Ovary (tissue), 9 donors: ENCODE results near the gene SPRR1A. TPM values are rescaled to one million over a fixed set of nuclear protein-coding genes. Genes with fewer than 3 reads are reported as not detected.

Source experiments
- DNase-seq, 5 donors: peaks; one replicate each; pipeline ENCODE4 v3.0.0-alpha.2; 2019 to 2020
- H3K27ac ChIP-seq, 2 donors: fragments of 200-600 bp; one replicate each; pipeline versions ENCODE4 v1.5.1 to v1.8.0; 2019 to 2022
- H3K27me3 ChIP-seq: fragments of 200-600 bp; one replicate; pipeline ENCODE4 v1.8.0; 2022
- H3K36me3 ChIP-seq: fragments of 200-600 bp; sonication (generic); one replicate; pipeline ENCODE4 v1.5.1; 2019
- H3K4me1 ChIP-seq: one replicate; pipeline ENCODE4 v1.8.1; 2013; ENCODE audit warnings: mild to moderate bottlenecking, moderate library complexity; ENCODE audit not compliant: insufficient read depth
- H3K4me3 ChIP-seq: fragments of 200-600 bp; sonication (generic); one replicate; pipeline ENCODE4 v1.5.1; 2017
- H3K9me3 ChIP-seq, 2 donors: fragments of 200-600 bp in 1 of 2; sonication (generic) in 1 of 2; one replicate each; pipeline versions ENCODE4 v1.5.1 to v1.8.1; 2013 to 2019; ENCODE audit warnings: mild to moderate bottlenecking in 1 of 2, moderate library complexity in 1 of 2
- CTCF ChIP-seq, 3 donors: fragments of 450-650 bp in 2 of 3; fragments of 200-600 bp in 1 of 3; IDR thresholded peaks; one replicate each; pipeline versions ENCODE4 v1.5.1 to v1.8.0; 2016 to 2022; ENCODE audit warnings: antibody characterized with exemption in 3 of 3, mild to moderate bottlenecking in 1 of 3
- EP300 ChIP-seq: sonication (generic); formaldehyde crosslinking; IDR thresholded peaks from one replicate; pipeline ENCODE4 v1.6.1; 2017; ENCODE audit warnings: antibody characterized with exemption
- POLR2A ChIP-seq: fragments of 450-650 bp; IDR thresholded peaks from one replicate; pipeline ENCODE4 v1.6.1; 2017; ENCODE audit warnings: antibody characterized with exemption, mild to moderate bottlenecking, moderate library complexity
- WGBS, 3 donors: extraction: QIAGEN DNeasy Blood & Tissue Kit in 1 of 3; methylation state at CpG; one replicate each; pipeline versions ENCODE4 v1.1.5 to v1.1.7; 2013 to 2017; 5-methylcytosine and 5-hydroxymethylcytosine counted together
- intact Hi-C, 4 donors: fragments of 100-400 bp; cut with DNase I; formaldehyde crosslinking; loops; one replicate each; pipeline versions ENCODE4 v1.11.0 to v1.15.1; 2022 to 2023
- polyA plus RNA-seq, 2 donors: library from polyadenylated mRNA; stranded (reverse); fragments of 200-250 nt in 1 of 2; fragments of 350-450 nt in 1 of 2; fragmentation: Illumina TruSeq in 1 of 2; extraction: RNeasy Lipid Tissue Mini Kit (QIAGEN cat#74804) in 1 of 2; gene quantifications; one replicate each; pipeline ENCODE4 v1.2.3, GENCODE V29; 2013 to 2014
- small RNA-seq: library from RNA; depleted of rRNA; stranded (forward); fragments of <200 nt; gene quantifications from one replicate; pipeline ENCODE3, GENCODE V24; 2016
- total RNA-seq, 7 donors: library from RNA; depleted of rRNA in 2 of 7; stranded (reverse); fragments of >200 nt in 2 of 7; fragmentation: NEBNext Ultra II Directional in 3 of 7; extraction: Animal tissue kit (Norgen Biotek cat#: 25700) in 3 of 7; gene quantifications; one replicate each; pipeline versions ENCODE4 v1.1.0 to v1.2.4, GENCODE V29; 2016 to 2023
- donor health status: DM: no; HTN: no; CAD: no; lungs with moderate emphysema.
- donor health status: DM: no; HTN: no; CAD: no.
- donor health status: Bipolar disorder and iron deficiency.
- donor health status: DM: yes; HTN: yes; CAD: no.
- donor health status: DM: no; HTN: no; CAD: no.
- donor health status: DM: yes; HTN: yes; CAD: no.

Gene SPRR1A
- total and polyA plus RNA-seq, 9 donors = not detected

- Histone ChIP-seq H3K4me1 (no peaks in the 10 kb centered on the region), H3K27me3 (no peaks in the 10 kb centered on the region), H3K4me3 (no peak overlapping the region), H3K36me3 (no peaks in the 10 kb centered on the region), H3K27ac (no peak overlapping the region), H3K9me3 (no peaks in the 10 kb centered on the region)
- intact Hi-C loops = no loop called here
- no peak for DNase-seq
- TF ChIP-seq POLR2A (no peak), EP300 (no peak), CTCF (IDR thresholded peaks at IDR 0.05) (no peak)
These were observed 48.2 kb downstream of the SPRR1A start for GRCh38 chr1:153032073-153032472.

GRCh38 chr1:153032677-153033308 is 48.9 kb downstream of the SPRR1A start:
- no peak overlapping the region for H3K27ac ChIP-seq
- H3K4me3 ChIP-seq = no peak overlapping the region
- no peaks in the 10 kb centered on the region for H3K27me3 ChIP-seq
- no peaks in the 10 kb centered on the region for H3K9me3 ChIP-seq
- H3K4me1 ChIP-seq = no peaks in the 10 kb centered on the region
- DNase-seq = no peak
- no peaks in the 10 kb centered on the region for H3K36me3 ChIP-seq
- TF ChIP-seq EP300 (no peak), CTCF (IDR thresholded peaks at IDR 0.05) (no peak), POLR2A (no peak)
- 56 to 70% (median 63%) methylated on average over 3 of the region's 3 CpGs for WGBS, 3 donors
- intact Hi-C loops = no loop called here

- DNase-seq = no peak
- intact Hi-C loops = no loop called here
- TF ChIP-seq CTCF (IDR thresholded peaks at IDR 0.05) = no peak
- TF ChIP-seq POLR2A = no peak
- no peak for TF ChIP-seq EP300
- 93 to 94% (median 94%) methylated on average over 1 of the region's 1 CpG for WGBS, 3 donors
- Histone ChIP-seq H3K27ac (no peak overlapping the region), H3K4me3 (no peak overlapping the region), H3K27me3 (no peaks in the 10 kb centered on the region), H3K4me1 (no peaks in the 10 kb centered on the region), H3K9me3 (no peaks in the 10 kb centered on the region), H3K36me3 (no peaks in the 10 kb centered on the region)
These were observed 51.3 kb downstream of the SPRR1A start for GRCh38 chr1:153035211-153035610.

Small RNA genes within 50 kb of the gene (small RNA-seq; reads per million reads assigned to genes)
- not detected for gene AL356867.1
- gene RF00322 = not detected
- gene SPRR1A = not detected

Other genes with a start within 250 kb of the SPRR1A start
- gene KPRP, start 226.1 kb upstream of the SPRR1A start, total RNA-seq = not detected
- gene KPRP, start 226.1 kb upstream of the SPRR1A start, polyA plus RNA-seq = not detected
- not detected for gene LCE1F, start 208.9 kb upstream of the SPRR1A start, total RNA-seq
- not detected for gene LCE1F, start 208.9 kb upstream of the SPRR1A start, polyA plus RNA-seq
- gene LCE1E, start 197.8 kb upstream of the SPRR1A start, total RNA-seq = not detected
- not detected for gene LCE1E, start 197.8 kb upstream of the SPRR1A start, polyA plus RNA-seq
- not detected for gene LCE1D, start 187.4 kb upstream of the SPRR1A start, total RNA-seq
- gene LCE1D, start 187.4 kb upstream of the SPRR1A start, polyA plus RNA-seq = not detected
- gene LCE1C, start 177.4 kb upstream of the SPRR1A start, total RNA-seq = not detected
- not detected for gene LCE1C, start 177.4 kb upstream of the SPRR1A start, polyA plus RNA-seq
- not detected for gene LCE1B, start 172.1 kb upstream of the SPRR1A start, total RNA-seq
- not detected for gene LCE1B, start 172.1 kb upstream of the SPRR1A start, polyA plus RNA-seq
- gene LCE1A, start 156.6 kb upstream of the SPRR1A start, total RNA-seq = not detected
- not detected for gene LCE1A, start 156.6 kb upstream of the SPRR1A start, polyA plus RNA-seq
- not detected for gene LCE6A, start 141.2 kb upstream of the SPRR1A start, total RNA-seq
- not detected for gene LCE6A, start 141.2 kb upstream of the SPRR1A start, polyA plus RNA-seq
- gene LCE7A, start 124.1 kb upstream of the SPRR1A start, total RNA-seq = not detected
- gene LCE7A, start 124.1 kb upstream of the SPRR1A start, polyA plus RNA-seq = not detected
- gene SMCP, start 105.8 kb upstream of the SPRR1A start, total RNA-seq = under 1 TPM in 1 of 7 donors, not detected in 6; 0.35 TPM
- under 1 TPM in 1 of 2 donors, not detected in 1; 0.18 TPM for gene SMCP, start 105.8 kb upstream of the SPRR1A start, polyA plus RNA-seq
- gene IVL, start 75.5 kb upstream of the SPRR1A start, total RNA-seq = not detected
- gene IVL, start 75.5 kb upstream of the SPRR1A start, polyA plus RNA-seq = not detected
- gene SPRR5, start 36.9 kb upstream of the SPRR1A start, total RNA-seq = not detected
- gene SPRR5, start 36.9 kb upstream of the SPRR1A start, polyA plus RNA-seq = not detected
- not detected for gene SPRR4, start 13.4 kb upstream of the SPRR1A start, total RNA-seq
- not detected for gene SPRR4, start 13.4 kb upstream of the SPRR1A start, polyA plus RNA-seq
- gene SPRR3, start 17.7 kb downstream of the SPRR1A start, total RNA-seq = under 1 TPM in 1 of 7 donors, not detected in 6; 0.85 TPM
- gene SPRR3, start 17.7 kb downstream of the SPRR1A start, polyA plus RNA-seq = not detected
- gene SPRR1B, start 47.1 kb downstream of the SPRR1A start, total RNA-seq = not detected
- not detected for gene SPRR1B, start 47.1 kb downstream of the SPRR1A start, polyA plus RNA-seq
- under 1 TPM in 2 of 7 donors, not detected in 5; 0.32 to 0.45 TPM for gene SPRR2D, start 57.0 kb downstream of the SPRR1A start, total RNA-seq
- gene SPRR2D, start 57.0 kb downstream of the SPRR1A start, polyA plus RNA-seq = 1 to 10 TPM in 1 of 2 donors, under 1 TPM in 1; 0.27 to 1.1 TPM
- gene SPRR2A, start 73.4 kb downstream of the SPRR1A start, total RNA-seq = under 1 TPM in 2 of 7 donors, not detected in 5; 0.55 to 0.59 TPM
- gene SPRR2A, start 73.4 kb downstream of the SPRR1A start, polyA plus RNA-seq = under 1 TPM; 0.21 to 0.52 TPM
- 1 to 10 TPM in 4 of 7 donors, not detected in 3; 1.1 to 3.8 (median 1.7) TPM for gene SPRR2B, start 87.5 kb downstream of the SPRR1A start, total RNA-seq
- gene SPRR2B, start 87.5 kb downstream of the SPRR1A start, polyA plus RNA-seq = 1 to 10 TPM; 3.2 to 4.9 TPM
- 1 to 10 TPM in 3 of 7 donors, under 1 TPM in 1, not detected in 3; 0.63 to 1.5 (median 1.2) TPM for gene SPRR2E, start 110.4 kb downstream of the SPRR1A start, total RNA-seq
- gene SPRR2E, start 110.4 kb downstream of the SPRR1A start, polyA plus RNA-seq = 1 to 10 TPM; 1.3 to 1.5 TPM
- 10 to 100 TPM; 12.7 to 93.3 (median 62.3) TPM for gene SPRR2F, start 129.4 kb downstream of the SPRR1A start, total RNA-seq
- gene SPRR2F, start 129.4 kb downstream of the SPRR1A start, polyA plus RNA-seq = 100 to 1,000 TPM in 1 of 2 donors, 10 to 100 TPM in 1; 54.7 to 109 TPM
- gene SPRR2G, start 166.8 kb downstream of the SPRR1A start, total RNA-seq = not detected
- gene SPRR2G, start 166.8 kb downstream of the SPRR1A start, polyA plus RNA-seq = not detected
- gene LELP1, start 219.3 kb downstream of the SPRR1A start, total RNA-seq = not detected
- not detected for gene LELP1, start 219.3 kb downstream of the SPRR1A start, polyA plus RNA-seq
- gene PRR9, start 233.5 kb downstream of the SPRR1A start, total RNA-seq = 1 to 10 TPM in 1 of 7 donors, not detected in 6; 1.3 TPM
- under 1 TPM in 1 of 2 donors, not detected in 1; 0.13 TPM for gene PRR9, start 233.5 kb downstream of the SPRR1A start, polyA plus RNA-seq